Measurements from ENCODE around the gene MRPL33. TPM values are rescaled to one million over a fixed set of nuclear protein-coding genes. Genes with fewer than 3 reads are reported as not detected.

MRPL33 gene
- total and polyA plus RNA-seq, 2 experiments from 2014 or later, result 80.5 to 310 TPM

GRCh38 chr2:27790796-27791195, 19.3 kb downstream of the MRPL33 start (continued):
- TF ChIP-seq ZNF462 (CRISPR knock-in tag; IDR thresholded peaks at IDR 0.05), result no peak
- TF ChIP-seq JUNB (IDR thresholded peaks at IDR 0.05; ENCODE audit: unreplicated experiment), result no peak

- H3K4me1 ChIP-seq (ENCODE audit: insufficient read depth), result no peaks in the 10 kb centered on the region
- Mint-ChIP-seq H3K36me3 (ENCODE audit: low read depth) (no peaks in the 10 kb centered on the region), H3K9me3 (no peaks in the 10 kb centered on the region; the same call in 1 of the 3 replicates), H3K27me3 (ENCODE audit: insufficient read depth, low read depth, poor library complexity) (peaks cover 6% of the 10 kb centered on the region), H3K27ac (no peak overlapping the region), H3K4me1 (no peaks in the 10 kb centered on the region), H3K4me3 (no peak overlapping the region)
- no peak overlapping the region for H2AFZ ChIP-seq
- ATAC-seq (no peak), DNase-seq (ENCODE audit: low spot score) (no peak)
- H3K27ac ChIP-seq (ENCODE audit: low read depth), result no peak overlapping the region
- no peaks in the 10 kb centered on the region for H3K79me2 ChIP-seq (replicated peaks; ENCODE audit: insufficient read depth)
- H4K20me1 ChIP-seq (replicated peaks; ENCODE audit: insufficient read depth), result no peaks in the 10 kb centered on the region
- H3K27me3 ChIP-seq (ENCODE audit: insufficient read depth), result no peaks in the 10 kb centered on the region
- no peaks in the 10 kb centered on the region for H3K9me2 ChIP-seq (ENCODE audit: insufficient read depth)
- H3K4me3 ChIP-seq, result no peak overlapping the region
- no peaks in the 10 kb centered on the region for H3F3A ChIP-seq (replicated peaks; ENCODE audit: low read depth)
- no peak overlapping the region for H3K4me2 ChIP-seq
- no peaks in the 10 kb centered on the region for H3K36me3 ChIP-seq (ENCODE audit: insufficient read depth)
- TF ChIP-seq REST (IDR thresholded peaks at IDR 0.05; ENCODE audit: unreplicated experiment) (no peak), ETS1 (IDR thresholded peaks at IDR 0.05) (no peak), ZNF331 (CRISPR knock-in tag; IDR thresholded peaks at IDR 0.05; ENCODE audit: low read depth) (no peak), EZH2 (IDR thresholded peaks at IDR 0.05; ENCODE audit: low read depth, unreplicated experiment) (no peak), POLR2AphosphoS5 (IDR thresholded peaks at IDR 0.05; ENCODE audit: low read depth) (no peak), CREB1 (CRISPR knock-in tag; IDR thresholded peaks at IDR 0.05; ENCODE audit: low read depth) (no peak), EZH2phosphoT487 (IDR thresholded peaks at IDR 0.05; ENCODE audit: unreplicated experiment) (no peak)
Observed at GRCh38 chr2:27792759-27793158, 21.2 kb downstream of the MRPL33 start.
